GM19193 (cell line): ENCODE data around the gene RBMS1.

Experiments
- POLR2A ChIP-seq: IDR thresholded peaks from 4 replicates; pipeline ENCODE4 v1.6.1; 2011; ENCODE audit not compliant: insufficient read depth, insufficient read length; ENCODE audit errors: extremely low read depth

The RBMS1 gene

GRCh38 chr2:160373666-160374065, 119.9 kb downstream of the RBMS1 start:
- TF ChIP-seq POLR2A = no peak

GRCh38 chr2:160373263-160373662, 120.3 kb downstream of the RBMS1 start:
- TF ChIP-seq POLR2A = no peak

- no peak for TF ChIP-seq POLR2A
Measured at GRCh38 chr2:160372585-160372984, 121.0 kb downstream of the RBMS1 start.

- TF ChIP-seq POLR2A = no peak
Measured at GRCh38 chr2:160372010-160372356, 121.6 kb downstream of the RBMS1 start.

- no peak for TF ChIP-seq POLR2A
Measured at GRCh38 chr2:160371251-160372009, 122.2 kb downstream of the RBMS1 start.

GRCh38 chr2:160368988-160369930, 124.3 kb downstream of the RBMS1 start:
- TF ChIP-seq POLR2A = no peak

- TF ChIP-seq POLR2A = no peak
Measured at GRCh38 chr2:160367887-160368286, 125.7 kb downstream of the RBMS1 start.

GRCh38 chr2:160366474-160366873, 127.1 kb downstream of the RBMS1 start:
- no peak for TF ChIP-seq POLR2A

GRCh38 chr2:160365716-160366367, 127.8 kb downstream of the RBMS1 start:
- TF ChIP-seq POLR2A = no peak

- no peak for TF ChIP-seq POLR2A
Measured at GRCh38 chr2:160364364-160364763, 129.2 kb downstream of the RBMS1 start.

GRCh38 chr2:160363961-160364360, 129.6 kb downstream of the RBMS1 start:
- no peak for TF ChIP-seq POLR2A

- TF ChIP-seq POLR2A = no peak
Measured at GRCh38 chr2:160363055-160363454, 130.6 kb downstream of the RBMS1 start.

GRCh38 chr2:160362541-160362940, 131.1 kb downstream of the RBMS1 start:
- no peak for TF ChIP-seq POLR2A

- no peak for TF ChIP-seq POLR2A
Measured at GRCh38 chr2:160362018-160362417, 131.6 kb downstream of the RBMS1 start.

- no peak for TF ChIP-seq POLR2A
Measured at GRCh38 chr2:160360089-160360757, 133.4 kb downstream of the RBMS1 start.

GRCh38 chr2:160358046-160358445, 135.6 kb downstream of the RBMS1 start:
- TF ChIP-seq POLR2A = no peak

GRCh38 chr2:160356485-160356884, 137.1 kb downstream of the RBMS1 start:
- TF ChIP-seq POLR2A = no peak
